ENCODE results near the gene CD6.

The CD6 gene

GRCh38 chr11:61018059-61018458, 46.6 kb downstream of the CD6 start:
- no peak for DNase-seq

- no peak for DNase-seq
Observed at GRCh38 chr11:61019037-61019831, 47.8 kb downstream of the CD6 start.

GRCh38 chr11:61019832-61020405, 48.4 kb downstream of the CD6 start:
- no peak for DNase-seq

- no peak for DNase-seq
Observed at GRCh38 chr11:61020551-61021235, 49.2 kb downstream of the CD6 start.

GRCh38 chr11:61021661-61022212, 50.3 kb downstream of the CD6 start:
- DNase-seq: no peak

- DNase-seq: no peak
Observed at GRCh38 chr11:61022311-61023085, 51.0 kb downstream of the CD6 start.

GRCh38 chr11:61023086-61023965, 51.8 kb downstream of the CD6 start:
- no peak for DNase-seq

- DNase-seq: no peak
Observed at GRCh38 chr11:61023966-61024295, 52.5 kb downstream of the CD6 start.

- DNase-seq: no peak
Observed at GRCh38 chr11:61024938-61025820, 53.7 kb downstream of the CD6 start.

- DNase-seq: no peak
Observed at GRCh38 chr11:61025821-61026120, 54.3 kb downstream of the CD6 start.

- DNase-seq: no peak
Observed at GRCh38 chr11:61026121-61027031, 54.9 kb downstream of the CD6 start.

- no peak for DNase-seq
Observed at GRCh38 chr11:61027141-61027840, 55.8 kb downstream of the CD6 start.

GRCh38 chr11:61028135-61028729, 56.8 kb downstream of the CD6 start:
- no peak for DNase-seq

- DNase-seq: no peak
Observed at GRCh38 chr11:61032824-61033223, 61.3 kb downstream of the CD6 start.

- no peak for DNase-seq
Observed at GRCh38 chr11:61033417-61033816, 61.9 kb downstream of the CD6 start.

GRCh38 chr11:61034111-61034510, 62.6 kb downstream of the CD6 start:
- DNase-seq: no peak

- DNase-seq: no peak
Observed at GRCh38 chr11:61034704-61035525, 63.4 kb downstream of the CD6 start.

GRCh38 chr11:61035526-61035835, 64.0 kb downstream of the CD6 start:
- DNase-seq: no peak

Measured in NCI-H2227 treated with DMSO at 0.1 percent for 48 hours (cell line).